Measurements from ENCODE around the gene GLI1. TPM values are rescaled to one million over a fixed set of nuclear protein-coding genes. Genes with fewer than 3 reads are reported as not detected.

The GLI1 gene
- total RNA-seq, 1 experiment from 2014 or later, result 6.4 TPM

DNA sequence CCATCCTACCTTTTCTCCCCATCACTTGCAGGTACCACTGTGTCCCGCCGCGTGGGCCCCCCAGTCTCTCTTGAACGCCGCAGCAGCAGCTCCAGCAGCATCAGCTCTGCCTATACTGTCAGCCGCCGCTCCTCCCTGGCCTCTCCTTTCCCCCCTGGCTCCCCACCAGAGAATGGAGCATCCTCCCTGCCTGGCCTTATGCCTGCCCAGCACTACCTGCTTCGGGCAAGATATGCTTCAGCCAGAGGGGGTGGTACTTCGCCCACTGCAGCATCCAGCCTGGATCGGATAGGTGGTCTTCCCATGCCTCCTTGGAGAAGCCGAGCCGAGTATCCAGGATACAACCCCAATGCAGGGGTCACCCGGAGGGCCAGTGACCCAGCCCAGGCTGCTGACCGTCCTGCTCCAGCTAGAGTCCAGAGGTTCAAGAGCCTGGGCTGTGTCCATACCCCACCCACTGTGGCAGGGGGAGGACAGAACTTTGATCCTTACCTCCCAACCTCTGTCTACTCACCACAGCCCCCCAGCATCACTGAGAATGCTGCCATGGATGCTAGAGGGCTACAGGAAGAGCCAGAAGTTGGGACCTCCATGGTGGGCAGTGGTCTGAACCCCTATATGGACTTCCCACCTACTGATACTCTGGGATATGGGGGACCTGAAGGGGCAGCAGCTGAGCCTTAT, 10.8 kb downstream of the GLI1 start:
- BruUV-seq (replicated peaks), result no TSS peak
- no peak for ATAC-seq
- TF ChIP-seq, protein P1, sequence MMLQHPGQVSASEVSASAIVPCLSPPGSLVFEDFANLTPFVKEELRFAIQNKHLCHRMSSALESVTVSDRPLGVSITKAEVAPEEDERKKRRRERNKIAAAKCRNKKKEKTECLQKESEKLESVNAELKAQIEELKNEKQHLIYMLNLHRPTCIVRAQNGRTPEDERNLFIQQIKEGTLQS (IDR thresholded peaks at IDR 0.05), result no peak
- no peak for TF ChIP-seq POLR2A (IDR thresholded peaks at IDR 0.05; ENCODE audit: borderline replicate concordance, extremely low read depth, insufficient read depth, insufficient read length)
- TF ChIP-seq EZH2phosphoT487 (IDR thresholded peaks at IDR 0.05; ENCODE audit: borderline replicate concordance), result no peak
- no peak for TF ChIP-seq EZH2 (IDR thresholded peaks at IDR 0.05)
- TF ChIP-seq, protein P2, sequence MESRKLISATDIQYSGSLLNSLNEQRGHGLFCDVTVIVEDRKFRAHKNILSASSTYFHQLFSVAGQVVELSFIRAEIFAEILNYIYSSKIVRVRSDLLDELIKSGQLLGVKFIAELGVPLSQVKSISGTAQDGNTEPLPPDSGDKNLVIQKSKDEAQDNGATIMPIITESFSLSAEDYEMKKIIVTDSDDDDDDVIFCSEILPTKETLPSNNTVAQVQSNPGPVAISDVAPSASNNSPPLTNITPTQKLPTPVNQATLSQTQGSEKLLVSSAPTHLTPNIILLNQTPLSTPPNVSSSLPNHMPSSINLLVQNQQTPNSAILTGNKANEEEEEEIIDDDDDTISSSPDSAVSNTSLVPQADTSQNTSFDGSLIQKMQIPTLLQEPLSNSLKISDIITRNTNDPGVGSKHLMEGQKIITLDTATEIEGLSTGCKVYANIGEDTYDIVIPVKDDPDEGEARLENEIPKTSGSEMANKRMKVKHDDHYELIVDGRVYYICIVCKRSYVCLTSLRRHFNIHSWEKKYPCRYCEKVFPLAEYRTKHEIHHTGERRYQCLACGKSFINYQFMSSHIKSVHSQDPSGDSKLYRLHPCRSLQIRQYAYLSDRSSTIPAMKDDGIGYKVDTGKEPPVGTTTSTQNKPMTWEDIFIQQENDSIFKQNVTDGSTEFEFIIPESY (IDR thresholded peaks at IDR 0.05; ENCODE audit: extremely low read depth, insufficient replicate concordance, low read length), result no peak
- TF ChIP-seq EGR1 (IDR thresholded peaks at IDR 0.05; ENCODE audit: low read depth), result no peak
- TF ChIP-seq FOSL1 (IDR thresholded peaks at IDR 0.05; ENCODE audit: low read depth), result no peak
- TF ChIP-seq CBX3 (IDR thresholded peaks at IDR 0.05; ENCODE audit: low read depth), result no peak
- TF ChIP-seq SIN3A (IDR thresholded peaks at IDR 0.05; ENCODE audit: low read depth), result no peak
- TF ChIP-seq CEBPB (IDR thresholded peaks at IDR 0.05; ENCODE audit: low read depth), result no peak
- no peak for TF ChIP-seq MAX (IDR thresholded peaks at IDR 0.05)
- TF ChIP-seq REST (IDR thresholded peaks at IDR 0.05; ENCODE audit: low read depth), result no peak
- no peak for TF ChIP-seq SRF (IDR thresholded peaks at IDR 0.05; ENCODE audit: low read depth)
- TF ChIP-seq ZFX (IDR thresholded peaks at IDR 0.05), result no peak

More for the DNA sequence above, 10.8 kb downstream of the GLI1 start:
- intact Hi-C loops (cut with micrococcal nuclease), result no loop called here
- H3K9me2 ChIP-seq (ENCODE audit: insufficient read depth), result no peaks in the 10 kb centered on the region
- no peaks in the 10 kb centered on the region for H3K9me3 ChIP-seq (ENCODE audit: control insufficient read depth in 1 of 2, insufficient read depth in 1 of 2, low read depth in 1 of 2, low read length in 2 of 2)
- DNase-seq (ENCODE audit: low read depth, low spot score), result no peak
- ChIA-PET POLR2A (no interaction called here), CTCF (interaction anchor here (1.9 kb wide), 1 partner anchor 11 kb away, joined by 6 read pairs; no protein-coding TSS in a partner anchor), RAD21 (ENCODE audit: low non-redundant PET in 1 of 2, low total read pairs in 2 of 2, uncharacterized antibody in 2 of 2, unreplicated experiment in 2 of 2) (no interaction called here)
- no peak overlapping the region for H3K4me2 ChIP-seq (ENCODE audit: low read length)
- no peak overlapping the region for H3K9ac ChIP-seq (ENCODE audit: low read length)
- no peaks in the 10 kb centered on the region for H3K79me2 ChIP-seq (ENCODE audit: insufficient read depth, low read length)
- no peak overlapping the region for H3K27ac ChIP-seq (ENCODE audit: low read depth, low read length)
- H4K20me1 ChIP-seq (ENCODE audit: insufficient read depth), result no peaks in the 10 kb centered on the region
- H3K36me3 ChIP-seq (ENCODE audit: control insufficient read depth in 1 of 2, insufficient read depth in 2 of 2, low read length in 2 of 2), result no peaks in the 10 kb centered on the region
- no peak overlapping the region for H2AFZ ChIP-seq (ENCODE audit: low read depth, low read length, poor library complexity, severe bottlenecking)
- H3K27me3 ChIP-seq (ENCODE audit: insufficient read depth, low read length), result peaks cover 38% of the 10 kb centered on the region
- no peaks in the 10 kb centered on the region for H3K4me1 ChIP-seq (ENCODE audit: control insufficient read depth in 1 of 2, insufficient read depth in 2 of 2, low read length in 2 of 2)
- H3K4me3 ChIP-seq (replicated peaks in 1 of 2; ENCODE audit: low read depth in 1 of 2, low read length in 2 of 2), result no peak overlapping the region

All from HCT116 (cell line).